ENCODE measurements around the gene IMPDH1.
A peak's percentile ranks its signal among the peaks of the same experiment; 100 is the strongest.

IMPDH1 gene

GRCh38 chr7:128434413-128435326 is 24.9 kb upstream of the IMPDH1 start:
- DNase-seq (ENCODE audit: low spot score): no peak

DNA sequence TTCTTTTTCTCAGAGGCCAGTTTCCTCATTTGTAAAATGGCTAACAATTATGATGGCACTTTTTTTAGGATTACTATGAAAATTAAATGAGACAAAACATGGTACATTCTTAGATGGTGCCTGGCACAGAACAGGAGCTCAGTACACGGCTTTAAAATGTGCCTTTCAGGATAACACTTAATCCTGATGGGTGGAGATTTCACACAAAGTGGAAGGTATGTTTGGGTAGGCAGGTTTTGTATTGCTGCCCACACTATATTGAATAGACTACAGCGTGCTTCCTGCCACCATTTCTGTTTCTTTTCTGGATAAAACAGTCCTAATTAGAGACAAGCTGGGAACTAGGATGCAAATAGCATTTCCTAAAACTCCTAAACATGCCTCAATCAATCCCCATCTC is 22.0 kb upstream of the IMPDH1 start:
- DNase-seq (ENCODE audit: low spot score): no peak

DNA sequence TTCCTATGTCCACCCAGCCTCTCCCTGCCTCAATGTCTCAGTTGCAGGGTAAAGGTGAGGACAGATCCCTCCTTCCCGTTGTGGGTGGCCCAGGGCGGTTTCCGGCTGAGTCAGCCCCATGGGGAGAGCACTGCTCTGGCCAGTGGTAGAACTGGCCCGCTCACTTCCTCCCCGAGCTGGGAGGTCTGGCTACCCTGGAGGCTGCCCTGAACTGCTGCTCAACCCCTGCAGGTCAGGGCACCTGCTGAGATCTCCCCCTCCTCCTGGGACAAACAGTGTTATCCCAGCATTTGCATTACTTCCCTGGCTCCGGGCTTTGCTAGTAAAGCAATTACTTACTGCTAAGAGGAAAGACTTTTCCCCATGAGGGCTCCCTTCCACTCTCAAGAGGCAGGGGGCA is 21.4 kb upstream of the IMPDH1 start:
- no peak for DNase-seq (ENCODE audit: low spot score)

DNA sequence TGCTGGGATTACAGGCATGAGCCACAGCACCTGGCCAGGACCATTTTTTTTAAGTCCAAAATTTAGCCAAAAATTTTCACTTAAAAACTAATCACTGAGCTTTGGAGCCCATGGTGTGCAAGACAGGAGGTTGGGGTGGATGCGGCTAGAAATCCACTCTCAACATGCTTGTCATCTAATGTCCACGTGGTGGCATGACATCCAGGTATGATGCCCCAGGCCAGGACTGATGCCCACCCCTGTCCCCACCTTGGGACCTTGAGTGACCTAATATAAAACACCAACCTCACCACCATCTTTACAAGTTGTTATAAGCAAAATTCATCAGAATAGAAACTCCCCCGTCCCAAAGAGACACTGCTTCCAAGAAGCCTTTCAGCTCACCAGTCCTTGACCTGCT is 20.4 kb upstream of the IMPDH1 start:
- no peak for DNase-seq (ENCODE audit: low spot score)

- DNase-seq (ENCODE audit: low spot score): peak; percentile 28
Measured at GRCh38 chr7:128427289-128427891, 17.6 kb upstream of the IMPDH1 start.

DNA sequence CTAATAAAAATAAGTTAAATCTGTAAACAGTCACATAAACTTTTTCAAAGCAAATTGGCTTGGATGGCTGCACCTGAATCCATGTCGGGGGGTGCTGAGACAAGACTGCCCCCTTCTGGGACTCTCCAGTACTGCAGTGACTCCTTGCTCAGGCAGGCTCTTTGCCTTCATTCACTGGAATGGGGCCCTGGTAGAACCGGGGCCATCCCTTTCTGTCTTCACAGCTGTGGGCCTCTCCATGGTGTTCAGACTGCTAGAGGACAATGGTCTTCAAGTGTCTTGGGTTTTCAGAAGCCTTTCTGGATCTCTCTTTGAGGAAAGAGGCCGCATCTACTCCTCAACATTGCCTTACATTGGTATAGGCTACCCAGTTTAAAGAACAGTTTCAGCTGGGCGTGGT is 16.1 kb upstream of the IMPDH1 start:
- DNase-seq (ENCODE audit: low spot score): peak; percentile 66

DNA sequence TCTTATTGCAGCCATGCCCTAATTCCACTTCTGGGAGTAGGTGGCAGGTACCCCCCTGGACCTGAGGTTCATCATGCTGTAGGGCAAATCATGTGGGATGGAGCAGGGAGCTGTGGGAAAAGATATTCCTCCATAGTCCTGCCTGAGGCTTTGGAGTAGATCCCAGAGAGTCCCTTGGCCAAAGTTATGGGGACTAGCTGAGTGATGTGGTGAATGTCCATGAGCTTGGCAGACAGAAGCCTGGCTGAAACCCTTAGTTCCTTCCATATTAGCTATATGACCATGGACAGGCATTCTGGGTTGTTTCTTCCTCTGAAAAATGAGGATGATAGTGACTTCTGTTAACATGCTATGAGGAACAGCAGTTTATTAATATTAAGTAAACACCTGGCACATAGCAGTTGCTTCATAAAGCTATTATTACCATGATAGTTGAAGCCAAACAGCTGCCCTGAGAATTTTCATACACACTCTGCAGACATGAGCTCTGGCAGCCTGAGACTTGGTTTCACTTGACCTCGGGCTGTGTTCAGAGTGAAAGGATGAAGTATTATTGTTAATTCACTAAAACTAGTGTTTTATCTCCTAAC is 15.0 kb upstream of the IMPDH1 start:
- no peak for DNase-seq (ENCODE audit: low spot score)

- DNase-seq (ENCODE audit: low spot score): no peak
Measured at GRCh38 chr7:128422842-128423241, 13.1 kb upstream of the IMPDH1 start.

DNA sequence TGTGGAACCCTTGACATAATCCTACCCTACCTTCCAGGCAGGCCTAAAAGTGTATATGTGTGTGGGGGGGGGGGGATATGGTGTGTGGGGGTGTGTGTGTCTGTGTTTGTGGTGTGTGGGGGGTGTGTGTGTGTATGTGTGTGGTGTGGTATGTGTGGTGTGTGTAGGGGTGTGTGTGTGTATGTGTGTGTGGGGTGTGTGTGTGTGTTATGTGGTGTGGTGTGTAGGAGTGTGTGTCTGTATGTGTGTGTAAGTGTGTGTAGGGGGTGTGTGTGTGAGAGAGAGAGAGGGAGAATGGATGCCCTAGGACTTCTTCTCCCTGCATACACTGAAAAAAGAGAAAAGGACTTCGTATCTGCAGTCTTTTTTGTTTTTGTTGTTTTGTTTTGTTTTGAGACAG is 12.3 kb upstream of the IMPDH1 start:
- DNase-seq (ENCODE audit: low spot score): no peak

DNA sequence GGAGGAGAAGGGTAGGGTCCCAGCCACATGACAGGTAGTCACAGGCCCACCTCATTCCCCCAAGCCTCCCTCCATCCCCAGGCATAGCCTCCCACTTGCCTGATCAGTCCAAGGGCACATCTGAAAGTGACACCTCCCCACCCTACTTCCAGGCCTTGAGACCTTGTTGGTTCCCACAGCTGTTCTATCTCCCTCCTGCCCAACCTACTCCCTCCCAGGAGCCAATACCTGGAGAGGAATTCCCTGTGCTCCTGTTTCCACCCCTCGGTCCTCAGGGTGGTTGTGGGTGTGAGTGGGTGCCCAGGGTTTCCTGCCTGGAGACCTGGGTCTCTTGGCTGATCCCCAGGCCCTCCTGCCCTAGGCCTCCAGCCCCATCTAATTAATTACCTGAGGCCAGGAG is 11.6 kb upstream of the IMPDH1 start:
- DNase-seq (ENCODE audit: low spot score): no peak

DNA sequence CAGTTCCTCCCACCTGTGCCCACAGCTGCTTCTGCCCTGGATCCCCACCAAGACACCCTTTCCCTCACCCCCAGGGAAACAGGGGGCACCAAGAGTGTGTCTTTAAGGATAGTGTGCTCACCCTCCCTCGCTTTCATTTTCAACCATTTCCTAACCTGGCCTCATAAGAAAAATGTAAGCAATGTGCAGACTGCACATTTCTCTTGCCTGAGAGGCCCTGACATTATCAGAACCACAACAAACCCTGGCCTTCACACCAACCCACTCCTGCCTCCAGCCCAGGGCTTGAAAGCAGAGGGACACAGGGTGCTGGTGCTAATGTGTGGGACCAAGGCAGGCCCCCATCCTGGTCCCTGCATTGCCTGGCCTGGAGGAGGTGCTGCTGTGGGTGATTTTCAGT is 11.0 kb upstream of the IMPDH1 start:
- no peak for DNase-seq (ENCODE audit: low spot score)

GRCh38 chr7:128419257-128419656 is 9.5 kb upstream of the IMPDH1 start:
- no peak for DNase-seq (ENCODE audit: low spot score)

DNA sequence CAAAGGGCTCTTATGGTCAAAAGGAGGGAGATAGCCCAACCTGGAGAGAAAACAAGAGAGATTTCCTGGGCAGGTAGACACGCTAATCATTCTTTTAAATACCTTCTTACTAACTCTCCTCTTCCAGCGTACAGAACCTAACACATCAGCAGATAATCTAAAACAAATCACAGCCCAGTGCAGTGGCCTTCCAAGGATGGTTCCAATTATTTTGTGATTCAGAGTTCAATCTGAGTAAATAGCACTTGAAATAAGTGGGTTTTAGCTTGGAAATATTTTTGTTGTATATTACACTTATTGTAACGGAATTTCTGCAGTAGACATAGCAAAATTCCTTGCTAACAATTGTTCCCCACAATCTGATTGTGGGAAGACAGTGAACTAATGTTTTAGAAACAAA is 7.3 kb upstream of the IMPDH1 start:
- no peak for DNase-seq (ENCODE audit: low spot score)

GRCh38 chr7:128415217-128415785 is 5.5 kb upstream of the IMPDH1 start:
- no peak for DNase-seq (ENCODE audit: low spot score)

GRCh38 chr7:128410451-128410753 is 620 bp upstream of the IMPDH1 start:
- no peak for DNase-seq (ENCODE audit: low spot score)

- DNase-seq (ENCODE audit: low spot score): no peak
Measured at GRCh38 chr7:128408709-128409595, 830 bp downstream of the IMPDH1 start.

DNA sequence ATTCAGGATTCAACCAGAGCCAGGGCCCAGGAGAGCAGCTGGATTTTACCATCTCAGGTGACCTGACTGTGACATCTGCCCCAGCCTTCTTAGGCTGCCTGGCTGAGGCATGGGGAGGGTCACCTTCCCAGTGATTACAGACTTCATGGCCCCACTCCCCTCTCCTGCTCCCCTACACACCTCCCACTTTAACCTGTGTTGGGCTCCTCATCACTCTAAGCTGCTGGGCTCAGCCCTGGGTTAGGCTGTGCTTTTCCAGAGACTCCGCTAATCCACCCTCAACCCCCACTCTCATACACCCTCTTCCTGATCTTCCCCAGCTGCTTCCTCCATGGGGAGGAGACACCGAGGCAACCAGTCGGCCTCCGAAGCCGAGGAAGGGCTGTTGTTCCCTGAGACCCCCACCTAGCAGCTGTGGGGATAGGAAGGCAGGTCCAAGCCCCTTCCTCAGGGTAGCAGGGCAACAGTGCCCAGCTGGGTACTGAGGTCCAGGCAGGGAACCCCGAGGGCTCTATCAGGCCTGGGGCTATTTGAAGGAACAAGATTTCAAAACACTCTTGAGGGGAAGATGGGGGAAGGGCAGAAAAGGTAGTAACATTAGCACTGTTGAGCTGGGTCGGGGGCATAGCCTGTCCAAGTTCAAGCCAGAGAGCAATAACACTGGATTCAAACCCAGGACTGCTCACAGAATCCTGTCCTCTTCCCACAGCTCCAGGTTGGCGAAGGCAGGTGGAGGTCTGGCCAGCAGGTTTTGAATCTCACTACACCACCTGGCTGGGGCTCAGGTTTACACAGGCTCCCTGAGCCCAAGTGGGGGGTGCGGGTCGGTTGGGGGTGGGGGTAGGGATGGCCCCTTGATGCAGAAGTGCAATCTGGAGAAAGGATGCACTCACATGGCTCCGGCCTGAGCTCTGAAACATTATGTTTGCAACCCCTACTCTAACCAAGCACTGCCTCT is 1.8 kb downstream of the IMPDH1 start:
- no peak for DNase-seq (ENCODE audit: low spot score)

DNA sequence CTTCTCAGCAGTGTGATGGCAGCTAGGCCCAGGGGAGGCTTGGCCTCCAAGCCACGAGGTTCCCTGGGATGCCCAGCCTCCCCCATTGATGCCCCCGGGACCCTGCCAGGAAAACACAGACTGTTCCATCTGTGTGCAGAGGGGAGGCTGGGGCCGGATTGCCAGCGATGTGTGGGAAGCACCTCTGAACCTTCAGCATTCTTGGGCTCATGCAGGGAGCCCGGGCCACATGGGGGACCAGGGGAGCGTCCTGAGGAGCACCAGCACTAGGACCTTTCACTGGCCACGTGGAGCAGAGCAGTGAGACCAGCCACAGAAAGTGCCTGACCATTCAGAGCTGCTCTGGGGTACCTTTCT is 2.6 kb downstream of the IMPDH1 start:
- no peak for DNase-seq (ENCODE audit: low spot score)

GRCh38 chr7:128406314-128407232 is 3.2 kb downstream of the IMPDH1 start:
- DNase-seq (ENCODE audit: low spot score): no peak

Data from HuH-7 (cell line).